HG03045 (cell line): ENCODE data around the gene GRM5.

Experiments used
- ATAC-seq: cut with Tn5 transposase; IDR thresholded peaks from one replicate; pipeline ENCODE4 v1.9.1; 2021; ENCODE audit warnings: mild to moderate bottlenecking, moderate library complexity; ENCODE audit not compliant: unreplicated experiment

Gene GRM5

GRCh38 chr11:88739524-88739923 is 326.3 kb downstream of the GRM5 start:
- ATAC-seq: no peak

GRCh38 chr11:88709567-88709966 is 356.2 kb downstream of the GRM5 start:
- no peak for ATAC-seq

DNA sequence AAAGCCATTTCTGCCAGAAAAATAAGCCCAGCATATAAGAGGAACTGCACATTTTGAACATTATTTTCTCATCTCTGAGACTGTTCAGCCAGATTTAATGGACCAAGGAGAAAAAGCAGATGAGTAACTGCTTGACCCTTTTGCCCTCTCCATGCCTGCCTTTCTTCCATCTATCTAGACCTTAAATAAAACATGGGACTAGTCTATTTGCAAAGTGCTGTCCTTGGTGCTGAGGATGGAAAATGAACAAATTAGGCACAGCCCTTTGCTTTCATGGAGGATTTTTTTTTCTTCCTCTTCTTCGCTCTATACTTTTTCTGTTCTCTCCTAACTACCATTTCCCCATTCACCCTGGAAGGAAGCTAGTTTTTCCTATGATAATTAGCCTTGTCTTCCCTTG is 361.3 kb downstream of the GRM5 start:
- no peak for ATAC-seq

DNA sequence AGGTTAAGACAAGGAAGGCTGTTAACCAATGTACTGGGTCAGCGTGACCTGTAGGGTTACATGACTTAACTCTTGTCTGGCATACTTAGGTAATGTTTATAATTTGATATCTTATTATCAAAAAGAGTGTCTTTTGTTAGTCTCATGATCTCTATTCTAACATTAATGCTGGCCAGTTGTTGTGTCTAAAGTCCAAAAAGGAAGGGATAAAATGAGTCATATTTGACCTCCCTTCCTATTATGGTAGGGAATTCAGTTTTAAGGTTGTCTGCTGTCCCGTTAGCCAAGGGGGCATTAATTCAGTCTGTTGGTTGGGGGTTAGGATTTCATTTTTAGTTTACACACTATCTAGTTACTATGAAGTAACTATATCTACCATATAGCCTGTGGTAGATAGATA is 364.0 kb downstream of the GRM5 start:
- ATAC-seq: no peak

DNA sequence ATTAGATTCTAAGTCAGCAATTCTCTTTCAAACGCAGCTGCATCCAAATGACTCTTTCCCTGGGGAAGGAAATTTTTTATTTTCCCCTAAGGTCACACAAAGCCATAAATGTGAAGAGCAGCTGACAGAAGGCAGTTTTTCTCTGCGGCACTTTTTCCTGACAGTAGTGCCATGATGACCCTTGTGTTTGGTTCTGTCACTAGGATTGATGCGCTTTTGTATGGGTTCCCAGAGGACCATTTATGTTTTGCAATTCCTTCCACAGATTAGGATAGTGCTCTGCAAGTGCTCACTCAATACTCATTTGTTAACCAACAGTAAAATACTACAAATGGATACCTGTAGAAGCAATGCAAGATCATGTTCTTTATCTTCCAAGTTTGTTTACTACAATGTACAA is 368.6 kb downstream of the GRM5 start:
- ATAC-seq: no peak

DNA sequence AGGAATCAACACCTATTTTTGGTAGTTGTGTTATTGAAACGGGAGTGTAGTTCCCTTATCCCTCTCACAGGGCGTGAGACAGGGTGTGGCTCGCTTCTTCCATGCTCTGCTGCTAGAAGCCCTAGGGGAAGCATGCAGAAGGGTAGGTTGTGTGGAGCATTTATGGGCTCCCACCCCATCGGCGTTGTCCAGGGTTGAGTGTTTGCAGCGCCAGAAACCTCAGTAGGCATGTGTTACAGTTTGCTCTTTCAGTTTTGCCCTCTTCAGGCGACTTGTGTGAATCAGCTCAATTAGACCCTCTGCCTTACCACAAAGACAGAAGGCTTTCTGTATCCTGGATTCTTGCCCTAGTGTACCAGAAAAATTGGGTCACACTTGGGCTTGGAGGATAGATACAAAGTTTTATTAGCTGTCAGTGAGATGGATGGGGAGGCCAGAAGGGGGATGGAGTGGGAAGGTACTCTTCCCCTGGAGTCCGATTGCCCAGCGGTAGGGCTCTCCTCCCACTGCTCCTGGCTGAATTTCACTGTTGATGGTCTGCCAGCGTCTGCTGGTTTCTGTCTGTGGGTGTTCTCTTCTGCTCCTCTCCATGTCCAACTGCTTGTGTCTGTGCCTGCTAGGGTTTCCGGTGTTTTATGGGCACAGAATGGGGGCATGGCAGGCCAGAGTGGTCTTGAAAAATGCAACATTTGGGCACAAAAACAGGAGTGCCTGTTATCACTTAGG is 369.9 kb downstream of the GRM5 start:
- ATAC-seq: no peak

DNA sequence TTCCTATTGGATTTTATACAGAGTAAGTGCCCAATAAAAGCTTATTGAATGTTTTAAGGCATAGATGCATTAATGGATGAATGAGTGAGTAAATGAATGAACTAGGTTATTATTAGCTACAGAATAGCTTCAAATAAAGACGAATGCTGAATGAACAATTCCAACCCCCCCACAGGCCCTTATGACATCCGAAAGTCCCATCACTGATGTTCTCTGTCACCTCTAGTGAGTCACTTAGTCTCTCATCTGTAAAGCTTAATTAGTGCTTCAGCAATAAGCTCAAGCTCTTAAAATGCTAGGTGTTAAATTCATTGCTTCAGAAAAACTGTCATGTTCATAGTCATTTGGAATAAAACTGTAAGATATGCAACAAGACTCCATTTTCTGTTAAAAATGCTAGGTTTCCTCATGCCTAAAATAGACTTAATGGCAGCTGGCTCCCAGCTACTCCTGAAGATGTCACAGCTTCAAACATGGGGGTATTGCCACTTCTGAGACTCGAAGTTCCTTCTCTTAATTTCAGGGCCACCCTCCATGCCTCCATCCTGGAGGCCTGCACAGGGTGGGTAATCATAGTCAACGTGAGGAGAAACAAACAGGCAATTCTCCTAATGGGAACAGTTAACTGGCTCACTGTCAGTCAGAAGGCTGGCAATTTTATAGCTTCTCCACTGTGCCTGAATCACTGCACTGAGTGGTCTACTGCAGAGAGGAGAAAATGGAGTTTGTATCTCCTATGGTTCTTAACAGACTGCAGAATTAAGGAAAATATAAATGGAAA is 373.3 kb downstream of the GRM5 start:
- no peak for ATAC-seq

GRCh38 chr11:88689548-88690240 is 376.1 kb downstream of the GRM5 start:
- ATAC-seq: no peak

DNA sequence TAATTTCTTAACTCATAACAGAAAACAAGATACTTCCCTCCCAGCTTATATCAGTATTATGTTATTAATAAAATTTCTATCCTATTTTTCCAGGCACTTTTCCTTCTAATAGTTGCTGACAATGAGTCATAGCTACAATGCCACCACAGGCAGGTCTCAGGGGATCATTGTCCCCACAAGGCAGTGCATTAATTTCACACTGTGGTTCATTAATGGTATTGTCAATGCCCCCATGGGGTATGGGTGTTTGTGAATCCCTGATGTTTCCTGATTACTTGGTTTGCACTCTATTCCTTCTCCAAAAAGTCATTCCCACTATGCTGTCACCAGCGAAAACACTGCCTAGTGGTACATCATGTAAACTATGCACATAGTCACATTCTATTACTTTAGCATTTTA is 382.8 kb downstream of the GRM5 start:
- no peak for ATAC-seq

DNA sequence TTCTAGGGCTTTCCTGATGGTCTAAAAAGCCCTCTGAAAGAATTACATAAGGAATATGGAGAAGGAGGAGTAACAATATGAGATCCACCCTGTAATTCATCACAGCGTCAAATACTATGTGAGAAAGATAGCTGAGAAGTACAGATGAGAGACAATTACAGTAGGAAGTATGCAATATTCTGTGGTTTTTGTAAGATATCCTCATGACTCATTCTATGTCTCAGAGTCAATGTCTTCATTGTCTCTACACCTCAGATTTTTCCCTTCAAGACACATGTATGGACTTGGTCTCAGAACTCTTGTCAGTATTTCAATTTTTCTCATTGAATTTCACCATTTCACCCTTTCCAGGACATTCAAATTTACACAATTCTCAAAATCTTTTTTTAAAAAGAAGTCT is 385.0 kb downstream of the GRM5 start:
- ATAC-seq: no peak

GRCh38 chr11:88666364-88666763 is 399.4 kb downstream of the GRM5 start:
- ATAC-seq: no peak

DNA sequence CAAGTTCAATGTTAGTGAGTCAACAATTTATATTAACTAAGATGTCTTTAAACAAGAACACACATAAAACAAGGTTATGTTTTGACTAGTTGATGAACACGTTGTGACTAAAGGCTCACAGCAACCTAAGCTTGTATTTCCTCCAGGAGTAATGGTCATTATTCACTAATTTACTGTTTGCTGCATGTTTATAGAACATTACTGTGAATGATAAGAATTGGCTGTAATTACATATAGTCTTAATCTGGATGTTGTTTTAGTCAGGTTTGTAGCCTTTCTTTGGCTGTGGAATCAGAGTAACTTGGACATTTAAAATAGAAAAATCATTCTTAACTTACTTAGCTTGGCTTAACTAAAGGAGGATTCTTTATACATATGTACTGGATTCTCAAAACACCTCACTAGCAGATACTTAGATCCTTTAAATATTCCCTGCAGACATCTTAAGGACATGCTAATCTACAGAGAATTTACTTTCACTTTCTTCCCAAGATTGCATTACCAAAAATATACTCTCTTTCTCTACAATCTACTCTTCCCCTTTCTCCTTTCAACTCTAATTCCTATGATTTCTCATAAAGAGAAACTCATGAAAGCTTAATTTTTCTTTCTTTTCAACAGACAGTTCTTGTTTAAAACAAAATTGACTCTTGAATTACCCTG is 408.6 kb downstream of the GRM5 start:
- ATAC-seq: no peak

- ATAC-seq: no peak
These were observed 409.5 kb downstream of the GRM5 start for GRCh38 chr11:88656283-88656682.

GRCh38 chr11:88655656-88656055 is 410.1 kb downstream of the GRM5 start:
- ATAC-seq: no peak

DNA sequence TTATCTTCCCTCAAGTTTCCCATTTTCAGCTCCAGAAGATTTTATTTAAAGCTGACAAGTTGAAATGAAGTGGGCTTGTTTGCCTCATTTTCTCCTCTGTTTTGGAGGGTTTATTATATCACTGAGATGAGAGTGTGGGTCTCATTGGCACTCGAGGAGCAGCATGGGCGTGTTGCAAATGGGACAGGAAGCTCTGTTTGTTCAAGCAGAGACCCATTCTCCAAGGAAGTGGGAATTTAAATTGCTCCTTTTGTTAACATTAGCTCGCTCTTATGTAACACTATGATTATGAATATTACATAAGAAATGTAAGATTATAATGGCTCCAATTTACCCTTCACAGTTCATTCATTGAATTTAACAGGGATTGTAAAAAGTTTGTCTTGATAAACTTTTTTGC is 410.6 kb downstream of the GRM5 start:
- no peak for ATAC-seq

DNA sequence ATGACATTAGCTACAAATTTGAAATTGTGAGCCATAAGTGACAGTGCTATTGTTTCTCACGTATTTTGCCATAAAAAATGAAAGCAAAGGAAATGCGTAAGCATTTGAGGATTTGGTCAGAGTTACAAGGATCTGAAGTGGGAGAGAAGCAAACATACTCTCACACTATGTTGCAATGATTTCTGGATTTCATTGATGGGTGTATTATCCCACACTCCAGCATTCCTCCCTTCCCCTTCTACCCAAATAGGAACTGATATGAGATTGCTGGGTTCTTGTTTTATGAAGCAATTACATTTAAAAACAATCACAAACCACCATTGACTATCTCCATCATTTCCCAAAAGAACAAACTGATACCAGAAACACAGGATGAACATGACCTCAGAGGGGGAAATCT is 414.2 kb downstream of the GRM5 start:
- no peak for ATAC-seq

- ATAC-seq: no peak
These were observed 421.1 kb downstream of the GRM5 start for GRCh38 chr11:88644724-88645123.

GRCh38 chr11:88632163-88632562 is 433.6 kb downstream of the GRM5 start:
- ATAC-seq: no peak

- ATAC-seq: no peak
These were observed 434.3 kb downstream of the GRM5 start for GRCh38 chr11:88631497-88631896.

DNA sequence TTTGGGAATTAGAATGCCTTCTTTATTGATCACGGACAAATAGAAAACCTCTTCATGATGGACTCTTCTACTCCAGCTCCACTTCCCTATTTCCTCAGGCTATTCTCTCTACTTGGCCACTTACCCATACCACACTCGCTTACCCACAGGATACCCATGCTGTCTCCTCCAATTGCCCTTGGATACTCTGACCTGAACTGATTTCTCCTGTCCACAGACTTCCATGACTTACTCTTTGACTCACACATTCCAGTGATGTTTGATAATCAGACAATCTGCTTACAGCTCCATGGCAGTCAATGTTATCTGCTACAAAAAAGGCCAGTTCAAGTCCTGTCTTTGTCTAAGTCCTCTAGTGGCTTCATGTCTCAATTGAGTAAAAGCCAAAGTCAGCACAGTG is 436.3 kb downstream of the GRM5 start:
- no peak for ATAC-seq

DNA sequence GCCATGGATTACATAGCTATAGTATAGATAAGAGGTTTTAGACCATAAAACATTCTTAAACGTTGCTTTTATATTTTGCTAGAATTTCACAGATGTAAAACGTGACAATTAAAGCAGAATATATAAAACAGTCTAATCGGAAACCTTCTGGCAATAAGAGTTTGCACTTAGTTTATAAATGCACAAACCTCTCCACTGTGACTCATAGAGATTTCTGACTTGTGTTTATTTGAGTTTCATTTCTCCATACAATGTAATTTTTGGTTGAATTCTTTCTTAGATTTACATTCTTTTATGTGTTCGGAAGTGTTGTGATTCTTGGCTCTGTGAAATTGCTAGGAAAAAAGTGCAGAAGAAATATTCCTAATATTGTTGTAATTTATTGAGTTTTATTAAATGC is 439.6 kb downstream of the GRM5 start:
- no peak for ATAC-seq
